Transverse colon (tissue), 4 donors: ENCODE results near the gene RPGR.

ENCODE experiments used
- EP300 ChIP-seq: sonication (generic); formaldehyde crosslinking; IDR thresholded peaks from one replicate; pipeline ENCODE4 v1.6.1; 2017; ENCODE audit warnings: antibody characterized with exemption, low read depth
- POLR2A ChIP-seq: fragments of 450-650 bp; IDR thresholded peaks from one replicate; pipeline ENCODE4 v1.6.1; 2016; ENCODE audit warnings: antibody characterized with exemption, mild to moderate bottlenecking, moderate library complexity
- POLR2AphosphoS5 ChIP-seq, 3 donors: sonication (generic); formaldehyde crosslinking; IDR thresholded peaks; one replicate each; pipeline ENCODE4 v1.6.1; 2016; ENCODE audit warnings: antibody characterized with exemption in 3 of 3
- TF ChIP-seq, protein P1 (sequence below), 5 experiments: fragments of 200-600 bp in 3 of 5; fragments of 450-650 bp in 2 of 5; sonication (generic) in 3 of 5; IDR thresholded peaks; 1 replicate in 2 of 5; 2 replicates in 3 of 5; pipeline ENCODE4 v1.5.1; 2016 to 2017; ENCODE audit warnings: antibody characterized with exemption in 5 of 5, inconsistent platforms in 3 of 5, mild to moderate bottlenecking in 2 of 5, moderate library complexity in 1 of 5

GRCh38 chrX:38285649-38286048 lies 41.7 kb downstream of the RPGR start:
- TF ChIP-seq, protein P1, sequence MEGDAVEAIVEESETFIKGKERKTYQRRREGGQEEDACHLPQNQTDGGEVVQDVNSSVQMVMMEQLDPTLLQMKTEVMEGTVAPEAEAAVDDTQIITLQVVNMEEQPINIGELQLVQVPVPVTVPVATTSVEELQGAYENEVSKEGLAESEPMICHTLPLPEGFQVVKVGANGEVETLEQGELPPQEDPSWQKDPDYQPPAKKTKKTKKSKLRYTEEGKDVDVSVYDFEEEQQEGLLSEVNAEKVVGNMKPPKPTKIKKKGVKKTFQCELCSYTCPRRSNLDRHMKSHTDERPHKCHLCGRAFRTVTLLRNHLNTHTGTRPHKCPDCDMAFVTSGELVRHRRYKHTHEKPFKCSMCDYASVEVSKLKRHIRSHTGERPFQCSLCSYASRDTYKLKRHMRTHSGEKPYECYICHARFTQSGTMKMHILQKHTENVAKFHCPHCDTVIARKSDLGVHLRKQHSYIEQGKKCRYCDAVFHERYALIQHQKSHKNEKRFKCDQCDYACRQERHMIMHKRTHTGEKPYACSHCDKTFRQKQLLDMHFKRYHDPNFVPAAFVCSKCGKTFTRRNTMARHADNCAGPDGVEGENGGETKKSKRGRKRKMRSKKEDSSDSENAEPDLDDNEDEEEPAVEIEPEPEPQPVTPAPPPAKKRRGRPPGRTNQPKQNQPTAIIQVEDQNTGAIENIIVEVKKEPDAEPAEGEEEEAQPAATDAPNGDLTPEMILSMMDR (IDR thresholded peaks at IDR 0.05), result no peak
- TF ChIP-seq POLR2AphosphoS5 (IDR thresholded peaks at IDR 0.05) (no peak), POLR2A (no peak), EP300 (no peak)
